Sigmoid colon (tissue), 4 donors: ENCODE results near the gene HIC2.
"Not testable (repeated sequence)": the region's sequence is repeated elsewhere in the genome, so short reads cannot be mapped to it uniquely, and the experiment has no call there.

ENCODE experiments used
- EP300 ChIP-seq, 4 donors: sonication (generic); formaldehyde crosslinking; IDR thresholded peaks; one replicate each; pipeline ENCODE4 v1.6.1; 2017; ENCODE audit warnings: antibody characterized with exemption in 4 of 4
- POLR2A ChIP-seq, 2 donors: fragments of 450-650 bp; IDR thresholded peaks; one replicate each; pipeline ENCODE4 v1.6.1; 2016; ENCODE audit warnings: antibody characterized with exemption in 2 of 2, mild to moderate bottlenecking in 2 of 2, moderate library complexity in 2 of 2
- POLR2AphosphoS5 ChIP-seq, 4 donors: sonication (generic); formaldehyde crosslinking; IDR thresholded peaks; one replicate each; pipeline ENCODE4 v1.6.1; 2017; ENCODE audit warnings: antibody characterized with exemption in 4 of 4
- TF ChIP-seq, protein P1 (sequence below), 4 experiments: fragments of 450-650 bp in 3 of 4; fragments of 200-600 bp in 1 of 4; IDR thresholded peaks; one replicate each; pipeline ENCODE4 v1.5.1; 2016 to 2019; ENCODE audit warnings: antibody characterized with exemption in 4 of 4, mild to moderate bottlenecking in 3 of 4, moderate library complexity in 2 of 4

DNA sequence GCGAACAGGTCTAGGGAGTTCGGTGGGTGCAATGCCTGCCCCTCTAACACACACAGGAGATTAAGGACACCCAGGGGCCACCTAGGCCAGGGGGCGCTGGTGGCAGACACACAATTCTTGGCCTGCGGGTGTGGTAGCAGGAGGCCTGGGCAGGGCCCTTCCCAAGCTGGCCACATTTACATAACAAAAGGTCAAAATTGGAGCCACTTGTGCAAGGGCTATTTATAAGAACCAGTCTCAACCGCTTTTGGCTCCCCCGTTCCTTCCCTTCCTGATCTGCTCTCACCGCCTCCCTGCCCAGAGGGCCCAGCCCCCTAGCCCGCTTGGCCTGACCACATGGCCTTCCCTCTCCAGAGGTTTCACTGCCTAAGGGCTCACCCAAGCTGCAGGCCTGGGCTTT lies 75.1 kb downstream of the HIC2 start:
- TF ChIP-seq, protein P1, sequence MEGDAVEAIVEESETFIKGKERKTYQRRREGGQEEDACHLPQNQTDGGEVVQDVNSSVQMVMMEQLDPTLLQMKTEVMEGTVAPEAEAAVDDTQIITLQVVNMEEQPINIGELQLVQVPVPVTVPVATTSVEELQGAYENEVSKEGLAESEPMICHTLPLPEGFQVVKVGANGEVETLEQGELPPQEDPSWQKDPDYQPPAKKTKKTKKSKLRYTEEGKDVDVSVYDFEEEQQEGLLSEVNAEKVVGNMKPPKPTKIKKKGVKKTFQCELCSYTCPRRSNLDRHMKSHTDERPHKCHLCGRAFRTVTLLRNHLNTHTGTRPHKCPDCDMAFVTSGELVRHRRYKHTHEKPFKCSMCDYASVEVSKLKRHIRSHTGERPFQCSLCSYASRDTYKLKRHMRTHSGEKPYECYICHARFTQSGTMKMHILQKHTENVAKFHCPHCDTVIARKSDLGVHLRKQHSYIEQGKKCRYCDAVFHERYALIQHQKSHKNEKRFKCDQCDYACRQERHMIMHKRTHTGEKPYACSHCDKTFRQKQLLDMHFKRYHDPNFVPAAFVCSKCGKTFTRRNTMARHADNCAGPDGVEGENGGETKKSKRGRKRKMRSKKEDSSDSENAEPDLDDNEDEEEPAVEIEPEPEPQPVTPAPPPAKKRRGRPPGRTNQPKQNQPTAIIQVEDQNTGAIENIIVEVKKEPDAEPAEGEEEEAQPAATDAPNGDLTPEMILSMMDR (IDR thresholded peaks at IDR 0.05) = not testable (repeated sequence)
- TF ChIP-seq POLR2AphosphoS5, POLR2A, EP300 (IDR thresholded peaks at IDR 0.05): not testable (repeated sequence)
